Esophagus (tissue), 2 donors: Measurements from ENCODE around the gene FIGN. TPM values are rescaled to one million over a fixed set of nuclear protein-coding genes. Genes with fewer than 3 reads are reported as not detected.

Experiments used
- H3K27ac ChIP-seq, 2 donors: one replicate each; pipeline ENCODE4 v1.5.1; 2013; ENCODE audit warnings: low read depth in 2 of 2, mild to moderate bottlenecking in 2 of 2, inconsistent platforms in 1 of 2, low read length in 1 of 2, moderate library complexity in 1 of 2
- H3K27me3 ChIP-seq, 2 donors: one replicate each; pipeline ENCODE4 v1.6.1; 2013; ENCODE audit warnings: low read length in 2 of 2, control low read depth in 1 of 2, mild to moderate bottlenecking in 1 of 2; ENCODE audit not compliant: insufficient read depth in 2 of 2, control insufficient read depth in 1 of 2
- H3K36me3 ChIP-seq, 2 donors: one replicate each; pipeline ENCODE4 v1.6.1; 2013; ENCODE audit warnings: low read length in 1 of 2; ENCODE audit not compliant: control insufficient read depth in 2 of 2, insufficient read depth in 2 of 2
- H3K4me1 ChIP-seq, 2 donors: one replicate each; pipeline ENCODE4 v1.6.1; 2013; ENCODE audit warnings: low read length in 1 of 2; ENCODE audit not compliant: control insufficient read depth in 2 of 2, insufficient read depth in 2 of 2
- H3K4me3 ChIP-seq, 2 donors: one replicate each; pipeline ENCODE4 v1.5.1; 2013; ENCODE audit warnings: low read length in 2 of 2, mild to moderate bottlenecking in 2 of 2, low read depth in 1 of 2, moderate library complexity in 1 of 2
- H3K9me3 ChIP-seq, 2 donors: one replicate each; pipeline ENCODE4 v1.6.1; 2013; ENCODE audit warnings: mild to moderate bottlenecking in 2 of 2, low read depth in 1 of 2, low read length in 1 of 2, moderate library complexity in 1 of 2; ENCODE audit not compliant: control insufficient read depth in 2 of 2, insufficient read depth in 1 of 2
- whole genome bisulfite sequencing, 2 donors: extraction: QIAGEN DNeasy Blood & Tissue Kit; methylation state at CpG; one replicate each; pipeline ENCODE4 v1.1.7; 2013; 5-methylcytosine and 5-hydroxymethylcytosine counted together
- polyA plus RNA-seq, 2 donors: library from polyadenylated mRNA; stranded (reverse); fragments of 200-250 nt; gene quantifications; one replicate each; pipeline ENCODE4 v1.2.3, GENCODE V29; 2013
- donor health status: healthy with polysubstance abuse.
- donor health status: Bipolar disorder and iron deficiency.

FIGN gene
- polyA plus RNA-seq, 2 donors: 0.21 to 0.49 TPM

DNA sequence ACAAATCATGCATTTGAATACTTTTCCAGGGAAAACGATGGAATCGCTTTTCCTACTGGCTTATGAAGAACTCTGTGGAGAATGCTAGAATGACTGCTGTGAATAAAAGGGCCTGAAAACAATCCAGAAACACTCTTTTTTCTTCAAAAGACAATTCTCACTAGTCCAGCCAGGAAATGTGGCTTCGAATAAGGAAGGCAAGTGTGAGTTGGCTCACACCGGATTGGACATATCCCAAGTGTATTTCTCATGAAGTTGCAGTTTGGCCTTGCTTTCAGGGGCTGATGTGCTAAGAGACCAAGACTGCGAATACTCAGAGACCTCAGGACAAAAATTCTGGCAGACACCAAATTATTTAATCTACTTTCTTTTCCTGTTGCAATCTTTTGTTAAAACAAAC is 54.1 kb downstream of the FIGN start:
- Histone ChIP-seq H3K4me3 (no peak overlapping the region), H3K4me1 (no peaks in the 10 kb centered on the region), H3K36me3 (no peaks in the 10 kb centered on the region), H3K9me3 (no peaks in the 10 kb centered on the region), H3K27ac (no peak overlapping the region), H3K27me3 (no peaks in the 10 kb centered on the region)
- 65 to 73% methylated on average over 5 of the region's 5 CpGs for WGBS, 2 donors

DNA sequence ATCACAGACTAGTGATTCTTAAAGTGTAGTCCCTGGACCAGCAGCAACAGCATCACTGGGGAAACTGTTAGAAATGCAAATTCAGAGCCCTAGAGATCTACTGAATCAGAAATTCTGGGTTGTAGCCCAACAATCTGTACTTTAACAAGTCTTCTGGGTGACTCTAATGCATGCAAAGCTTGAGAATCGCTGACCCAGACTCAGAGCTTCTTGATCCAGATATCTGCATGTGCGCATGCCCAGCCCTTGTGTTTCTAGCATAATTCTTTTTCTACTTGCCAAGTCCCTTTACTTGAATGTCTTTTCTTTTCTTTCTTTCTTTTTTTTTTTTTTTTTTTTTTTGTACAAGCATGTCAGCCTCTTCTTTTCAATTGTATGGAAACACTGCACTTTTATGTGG is 60.4 kb downstream of the FIGN start:
- H3K27ac ChIP-seq: no peak overlapping the region
- no peaks in the 10 kb centered on the region for H3K36me3 ChIP-seq
- H3K4me3 ChIP-seq: no peak overlapping the region
- no peaks in the 10 kb centered on the region for H3K9me3 ChIP-seq
- 84 to 89% methylated on average over 2 of the region's 2 CpGs for WGBS, 2 donors
- no peaks in the 10 kb centered on the region for H3K4me1 ChIP-seq
- no peaks in the 10 kb centered on the region for H3K27me3 ChIP-seq

DNA sequence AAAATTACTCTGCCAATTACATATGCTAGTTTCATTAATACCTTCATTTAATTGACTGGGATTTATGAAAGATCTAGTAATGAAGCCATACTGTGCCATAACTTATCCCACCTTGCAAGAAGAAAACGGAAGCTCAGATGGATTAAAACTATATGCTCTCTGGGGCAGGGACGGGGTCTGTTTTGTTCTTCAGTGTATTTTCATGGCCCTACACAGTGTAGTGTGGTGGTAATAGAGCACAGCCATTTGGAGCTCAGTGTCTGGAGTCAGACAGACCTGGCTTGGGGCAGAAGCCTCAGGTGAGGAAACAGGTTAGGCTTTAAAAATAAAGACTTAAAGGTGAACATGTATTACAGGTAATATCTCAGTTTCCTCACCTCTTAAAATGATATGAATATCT is 62.3 kb downstream of the FIGN start:
- H3K9me3 ChIP-seq: no peaks in the 10 kb centered on the region
- no peak overlapping the region for H3K4me3 ChIP-seq
- WGBS, 2 donors: 82 to 84% methylated on average over 2 of the region's 2 CpGs
- no peaks in the 10 kb centered on the region for H3K4me1 ChIP-seq
- no peaks in the 10 kb centered on the region for H3K27me3 ChIP-seq
- H3K36me3 ChIP-seq: no peaks in the 10 kb centered on the region
- H3K27ac ChIP-seq: no peak overlapping the region

DNA sequence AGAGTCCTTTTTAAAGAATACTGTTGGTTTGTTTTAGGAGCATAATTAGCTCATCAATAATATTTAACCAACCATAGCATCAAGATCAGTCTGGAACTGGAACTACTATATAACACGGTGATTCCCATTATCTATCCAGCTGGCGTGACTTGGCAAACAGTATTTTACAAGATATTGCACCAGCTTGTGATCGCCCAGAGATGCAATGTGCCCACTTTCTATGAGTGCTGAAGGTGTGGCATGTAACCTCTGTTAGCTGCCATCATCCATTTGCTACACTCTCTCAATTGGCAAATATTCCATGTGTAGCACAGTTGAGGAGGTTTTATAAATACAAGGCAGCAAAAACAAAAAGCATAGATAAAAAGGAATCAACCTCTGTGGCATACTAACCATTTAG is 64.9 kb downstream of the FIGN start:
- no peaks in the 10 kb centered on the region for H3K4me1 ChIP-seq
- no peak overlapping the region for H3K4me3 ChIP-seq
- H3K27ac ChIP-seq: no peak overlapping the region
- no peaks in the 10 kb centered on the region for H3K27me3 ChIP-seq
- 51 to 59% methylated on average over 3 of the region's 3 CpGs for WGBS, 2 donors
- no peaks in the 10 kb centered on the region for H3K36me3 ChIP-seq
- H3K9me3 ChIP-seq: no peaks in the 10 kb centered on the region

DNA sequence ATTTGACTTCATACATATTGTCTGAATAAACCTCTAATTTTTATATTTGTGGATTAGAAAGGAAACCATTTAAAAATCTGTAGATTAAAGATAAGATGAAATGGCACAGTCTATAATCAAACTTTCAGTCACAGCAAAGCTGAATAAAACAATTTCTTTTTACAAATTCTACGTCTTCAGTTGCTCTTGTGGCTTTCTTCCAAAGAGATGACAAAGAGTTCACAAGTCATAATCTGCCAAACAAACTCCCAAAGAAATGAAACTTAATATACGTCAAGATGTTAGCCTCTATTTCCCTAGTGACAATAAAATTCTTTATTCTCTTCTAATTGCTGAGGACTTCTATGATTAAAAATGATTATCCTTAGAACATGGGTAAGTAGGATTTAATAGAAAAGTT is 66.3 kb downstream of the FIGN start:
- Histone ChIP-seq H3K9me3 (no peaks in the 10 kb centered on the region), H3K36me3 (no peaks in the 10 kb centered on the region), H3K4me1 (no peaks in the 10 kb centered on the region), H3K27me3 (no peaks in the 10 kb centered on the region), H3K27ac (no peak overlapping the region), H3K4me3 (no peak overlapping the region)
- WGBS, 2 donors: 46 to 47% methylated on average over 2 of the region's 2 CpGs

DNA sequence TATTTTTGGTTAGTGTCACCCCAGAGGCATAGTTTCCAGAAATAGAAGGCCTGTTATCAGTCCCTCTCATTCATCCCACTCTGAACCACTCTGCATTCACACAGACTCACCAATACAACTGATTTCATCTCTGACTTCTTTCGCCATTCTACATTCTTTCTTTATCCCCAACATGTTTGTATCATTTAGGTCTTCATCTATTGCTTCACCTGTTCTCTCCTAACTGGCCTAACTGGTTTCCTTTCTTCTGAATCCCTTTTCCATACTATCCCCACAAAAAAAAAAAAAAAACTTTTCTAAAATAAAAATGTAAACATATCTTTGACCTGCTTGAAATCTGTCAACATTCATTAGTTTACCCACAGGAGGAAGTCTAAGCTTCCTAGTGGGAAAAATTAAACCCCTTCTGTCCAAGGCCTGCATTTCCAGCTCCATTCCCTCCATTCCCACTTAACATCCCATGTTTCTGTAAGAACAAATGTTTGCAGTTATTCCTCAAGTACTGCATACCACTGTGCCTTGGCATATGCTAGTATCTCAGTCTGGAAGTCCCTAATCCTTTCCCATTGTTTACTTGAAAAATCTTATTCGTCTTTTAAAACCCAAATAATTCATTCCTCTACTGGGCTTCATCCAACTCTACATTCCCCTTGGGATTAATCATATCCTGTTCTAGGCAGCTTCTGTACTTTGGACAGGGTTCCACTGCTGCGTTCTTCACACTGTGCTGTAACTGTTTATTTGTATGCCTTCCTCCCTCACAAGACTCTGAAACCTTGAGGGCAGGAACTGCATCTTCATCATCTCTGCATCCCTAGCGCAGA is 68.5 kb downstream of the FIGN start:
- Histone ChIP-seq H3K4me1 (no peaks in the 10 kb centered on the region), H3K9me3 (no peaks in the 10 kb centered on the region), H3K27me3 (no peaks in the 10 kb centered on the region), H3K27ac (no peak overlapping the region), H3K4me3 (no peak overlapping the region), H3K36me3 (no peaks in the 10 kb centered on the region)
- WGBS, 2 donors: 36 to 46% methylated on average over 4 of the region's 4 CpGs

DNA sequence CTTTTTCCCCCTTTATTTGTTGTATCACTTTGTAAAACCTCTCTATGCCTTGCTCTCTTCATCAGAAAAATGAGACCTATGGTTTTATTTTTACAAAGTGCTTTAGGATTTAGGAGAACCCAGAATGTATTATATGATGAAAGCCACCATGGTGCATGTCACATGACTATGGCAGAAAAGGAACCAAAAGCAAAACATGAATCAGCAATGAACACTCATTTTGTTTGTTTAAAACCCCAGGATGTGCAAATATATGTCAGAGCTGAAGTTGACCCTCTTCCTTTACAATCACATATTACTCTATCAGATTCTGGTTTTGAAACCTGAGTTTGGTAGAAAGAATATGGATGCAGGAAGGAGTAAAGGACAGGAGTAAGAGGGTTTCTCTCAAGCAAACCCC is 70.0 kb downstream of the FIGN start:
- Histone ChIP-seq H3K4me3 (no peak overlapping the region), H3K27me3 (no peaks in the 10 kb centered on the region), H3K9me3 (no peaks in the 10 kb centered on the region), H3K27ac (no peak overlapping the region), H3K4me1 (no peaks in the 10 kb centered on the region), H3K36me3 (no peaks in the 10 kb centered on the region)

DNA sequence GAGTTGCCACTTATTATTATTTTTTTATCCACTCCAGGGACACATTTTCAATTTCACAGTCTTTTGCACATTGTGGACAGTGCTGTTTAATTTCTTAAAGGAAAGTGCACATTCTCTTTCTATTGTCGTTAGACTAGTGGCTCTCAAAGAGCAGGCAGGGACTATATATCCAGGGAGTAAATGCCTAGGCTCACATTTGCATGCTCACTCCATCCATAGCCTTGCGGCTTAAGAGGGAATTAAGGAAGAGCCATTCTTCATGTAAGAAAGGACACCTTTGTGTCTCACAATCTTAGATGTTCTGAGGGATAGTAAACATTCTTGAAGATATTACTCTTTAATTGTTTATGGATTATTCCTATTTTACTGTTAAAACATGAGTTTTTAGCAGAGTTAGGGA is 70.8 kb downstream of the FIGN start:
- H3K36me3 ChIP-seq: no peaks in the 10 kb centered on the region
- no peaks in the 10 kb centered on the region for H3K4me1 ChIP-seq
- H3K9me3 ChIP-seq: no peaks in the 10 kb centered on the region
- WGBS, 2 donors: 82 to 88% methylated on average over 2 of the region's 2 CpGs
- H3K27ac ChIP-seq: no peak overlapping the region
- H3K27me3 ChIP-seq: no peaks in the 10 kb centered on the region
- no peak overlapping the region for H3K4me3 ChIP-seq

DNA sequence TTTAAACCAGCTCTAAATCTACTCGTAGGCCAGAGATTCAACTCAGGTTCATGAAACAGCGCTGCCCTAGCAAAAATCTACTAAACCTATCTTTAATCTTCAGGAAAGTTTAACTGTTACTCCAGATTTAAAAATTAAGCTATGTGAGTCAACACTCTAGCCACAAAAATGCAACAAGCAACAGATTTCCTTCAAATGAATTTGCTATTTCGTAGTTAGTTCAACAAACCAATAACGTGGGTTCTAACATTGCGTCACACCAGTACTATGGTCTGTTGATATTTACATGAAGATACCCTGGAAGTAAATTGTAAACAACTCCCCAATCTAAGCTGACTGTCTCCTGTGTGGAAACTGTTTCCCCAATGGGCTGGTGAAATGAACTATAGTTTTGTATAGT is 71.2 kb downstream of the FIGN start:
- Histone ChIP-seq H3K9me3 (no peaks in the 10 kb centered on the region), H3K36me3 (no peaks in the 10 kb centered on the region), H3K4me1 (no peaks in the 10 kb centered on the region), H3K27me3 (no peaks in the 10 kb centered on the region), H3K4me3 (no peak overlapping the region), H3K27ac (no peak overlapping the region)
- 82 to 83% methylated on average over 5 of the region's 5 CpGs for WGBS, 2 donors

DNA sequence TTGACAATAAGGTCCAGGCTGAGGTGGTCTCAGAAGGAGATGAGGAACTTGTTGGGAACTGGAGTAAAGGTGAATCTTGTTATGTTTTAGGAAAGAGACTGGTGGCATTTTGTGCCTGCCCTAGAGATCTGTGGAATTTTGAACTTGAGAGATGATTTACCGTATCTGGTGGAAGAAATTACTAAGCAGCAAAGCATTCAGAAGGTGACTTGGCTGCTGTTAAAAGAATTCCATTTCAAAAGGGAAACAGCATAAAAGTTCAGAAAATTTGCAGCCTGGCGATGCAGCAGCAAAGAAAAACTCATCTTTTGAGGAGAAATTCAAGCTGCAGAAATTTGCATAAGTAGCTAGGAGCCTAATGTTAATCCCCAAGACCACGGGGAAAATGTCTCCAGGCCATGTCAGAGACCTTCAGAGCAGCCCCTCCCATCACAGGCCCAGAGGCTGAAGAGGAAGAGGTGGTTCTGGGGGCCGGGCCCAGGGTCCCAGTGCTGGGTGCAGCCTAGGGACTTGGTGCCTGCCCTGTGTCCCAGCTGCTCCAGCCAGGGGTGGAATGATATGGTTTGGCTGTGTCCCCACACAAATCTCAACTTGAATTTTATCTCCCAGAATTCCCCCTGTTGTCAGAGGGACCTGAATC is 73.5 kb downstream of the FIGN start:
- Histone ChIP-seq H3K9me3 (no peaks in the 10 kb centered on the region), H3K27me3 (no peaks in the 10 kb centered on the region), H3K27ac (no peak overlapping the region), H3K36me3 (no peaks in the 10 kb centered on the region), H3K4me1 (peaks cover 0 to 3% of the 10 kb centered on the region in 2 donors), H3K4me3 (no peak overlapping the region)
- 63 to 71% methylated on average over 4 of the region's 4 CpGs for WGBS, 2 donors
